22Rv1 (cell line): ENCODE measurements around the gene CROT.

Experiments used
- ZFX ChIP-seq: fragments of 450-650 bp; IDR thresholded peaks from 2 replicates; pipeline ENCODE4 v1.6.1; 2017; ENCODE audit warnings: antibody characterized with exemption, borderline replicate concordance
- TF ChIP-seq, protein P1 (sequence below): fragments of 450-650 bp; IDR thresholded peaks from 2 replicates; pipeline ENCODE4 v1.5.1; 2017; ENCODE audit warnings: mild to moderate bottlenecking

DNA sequence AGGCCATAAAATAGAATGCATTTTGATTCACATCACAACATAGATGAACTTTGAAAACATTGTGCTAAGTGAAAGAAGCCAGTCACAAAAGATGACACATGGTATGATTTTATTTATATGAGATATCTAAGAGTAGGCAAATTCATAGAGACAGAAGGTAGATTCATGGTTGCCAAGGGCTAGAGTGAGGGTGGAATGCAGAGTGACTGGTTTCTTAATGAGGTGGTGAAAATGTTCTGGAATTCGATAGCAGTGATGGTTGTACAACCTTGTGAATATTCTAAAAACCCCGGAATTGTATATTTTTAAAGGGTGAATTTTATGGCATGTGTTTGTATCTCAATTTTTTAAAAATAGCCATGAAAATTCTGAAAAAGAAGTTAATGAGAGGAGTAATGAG, 87.1 kb downstream of the CROT start:
- TF ChIP-seq, protein P1, sequence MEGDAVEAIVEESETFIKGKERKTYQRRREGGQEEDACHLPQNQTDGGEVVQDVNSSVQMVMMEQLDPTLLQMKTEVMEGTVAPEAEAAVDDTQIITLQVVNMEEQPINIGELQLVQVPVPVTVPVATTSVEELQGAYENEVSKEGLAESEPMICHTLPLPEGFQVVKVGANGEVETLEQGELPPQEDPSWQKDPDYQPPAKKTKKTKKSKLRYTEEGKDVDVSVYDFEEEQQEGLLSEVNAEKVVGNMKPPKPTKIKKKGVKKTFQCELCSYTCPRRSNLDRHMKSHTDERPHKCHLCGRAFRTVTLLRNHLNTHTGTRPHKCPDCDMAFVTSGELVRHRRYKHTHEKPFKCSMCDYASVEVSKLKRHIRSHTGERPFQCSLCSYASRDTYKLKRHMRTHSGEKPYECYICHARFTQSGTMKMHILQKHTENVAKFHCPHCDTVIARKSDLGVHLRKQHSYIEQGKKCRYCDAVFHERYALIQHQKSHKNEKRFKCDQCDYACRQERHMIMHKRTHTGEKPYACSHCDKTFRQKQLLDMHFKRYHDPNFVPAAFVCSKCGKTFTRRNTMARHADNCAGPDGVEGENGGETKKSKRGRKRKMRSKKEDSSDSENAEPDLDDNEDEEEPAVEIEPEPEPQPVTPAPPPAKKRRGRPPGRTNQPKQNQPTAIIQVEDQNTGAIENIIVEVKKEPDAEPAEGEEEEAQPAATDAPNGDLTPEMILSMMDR, result no peak
- TF ChIP-seq ZFX, result no peak
